Measurements from ENCODE around the gene CCL26. TPM values are rescaled to one million over a fixed set of nuclear protein-coding genes. Genes with fewer than 3 reads are reported as not detected.

CCL26 gene
- total RNA-seq, 1 experiment from 2014 or later, result 0.49 TPM

- Histone ChIP-seq H3K9me2 (ENCODE audit: insufficient read depth) (no peaks in the 10 kb centered on the region), H3K36me3 (ENCODE audit: control insufficient read depth in 1 of 2, insufficient read depth in 2 of 2, low read length in 2 of 2) (no peaks in the 10 kb centered on the region), H4K20me1 (ENCODE audit: insufficient read depth) (no peaks in the 10 kb centered on the region), H3K9ac (ENCODE audit: low read length) (no peak overlapping the region), H3K4me3 (replicated peaks in 1 of 2; ENCODE audit: low read depth in 1 of 2, low read length in 2 of 2) (no peak overlapping the region), H3K9me3 (ENCODE audit: control insufficient read depth in 1 of 2, insufficient read depth in 1 of 2, low read depth in 1 of 2, low read length in 2 of 2) (no peaks in the 10 kb centered on the region; a peak in 1 of 4 replicates), H2AFZ (ENCODE audit: low read depth, low read length, poor library complexity, severe bottlenecking) (no peak overlapping the region), H3K79me2 (ENCODE audit: insufficient read depth, low read length) (no peaks in the 10 kb centered on the region), H3K27me3 (ENCODE audit: insufficient read depth, low read length) (no peaks in the 10 kb centered on the region; the same call in 1 of the 2 replicates), H3K4me1 (ENCODE audit: control insufficient read depth in 1 of 2, insufficient read depth in 2 of 2, low read length in 2 of 2) (no peaks in the 10 kb centered on the region), H3K4me2 (ENCODE audit: low read length) (no peak overlapping the region), H3K27ac (ENCODE audit: low read depth, low read length) (no peak overlapping the region)
- ChIA-PET RAD21 (ENCODE audit: low non-redundant PET in 1 of 2, low total read pairs in 2 of 2, uncharacterized antibody in 2 of 2, unreplicated experiment in 2 of 2) (no interaction called here), CTCF (no interaction called here), POLR2A (no interaction called here)
- BruUV-seq (replicated peaks), result no TSS peak
- ATAC-seq (no peak), DNase-seq (ENCODE audit: low read depth, low spot score) (no peak)
- intact Hi-C loops (cut with micrococcal nuclease), result no loop called here
- TF ChIP-seq POLR2A (IDR thresholded peaks at IDR 0.05; ENCODE audit: borderline replicate concordance, extremely low read depth, insufficient read depth, insufficient read length) (no peak), MAX (IDR thresholded peaks at IDR 0.05) (no peak), ZBTB33 (IDR thresholded peaks at IDR 0.05; ENCODE audit: extremely low read depth, insufficient replicate concordance, low read length) (no peak), POLR2AphosphoS5 (IDR thresholded peaks at IDR 0.05; ENCODE audit: low read depth, low read length) (no peak), EZH2phosphoT487 (IDR thresholded peaks at IDR 0.05; ENCODE audit: borderline replicate concordance) (no peak), EZH2 (IDR thresholded peaks at IDR 0.05) (no peak), ZNF274 (IDR thresholded peaks at IDR 0.05; ENCODE audit: low read depth, low read length) (no peak), FOSL1 (IDR thresholded peaks at IDR 0.05; ENCODE audit: low read depth) (no peak), RAD21 (IDR thresholded peaks at IDR 0.05; ENCODE audit: low read depth) (no peak), YY1 (IDR thresholded peaks at IDR 0.05; ENCODE audit: extremely low read depth, insufficient replicate concordance, low read depth, low read length) (no peak), SRF (IDR thresholded peaks at IDR 0.05; ENCODE audit: low read depth) (no peak), ELF1 (IDR thresholded peaks at IDR 0.05; ENCODE audit: borderline replicate concordance, low read depth) (no peak), CEBPB (IDR thresholded peaks at IDR 0.05; ENCODE audit: low read depth) (no peak), SP1 (IDR thresholded peaks at IDR 0.05; ENCODE audit: low read depth) (no peak), JUND (IDR thresholded peaks at IDR 0.05) (no peak), ATF3 (IDR thresholded peaks at IDR 0.05) (no peak), EGR1 (IDR thresholded peaks at IDR 0.05; ENCODE audit: low read depth) (no peak), TCF7L2 (IDR thresholded peaks at IDR 0.05; ENCODE audit: borderline replicate concordance, extremely low read depth, insufficient read depth, insufficient read length) (no peak)
Observed at GRCh38 chr7:75811894-75812678, 40.1 kb upstream of the CCL26 start.
